Measurements from ENCODE around the gene ATG4A. TPM values are rescaled to one million over a fixed set of nuclear protein-coding genes. Genes with fewer than 3 reads are reported as not detected.

The ATG4A gene
- total RNA-seq, result 9.4 and 9.5 TPM in 2 replicates

GRCh38 chrX:108091264-108091877 is at the start of gene ATG4A, which contains the start of gene PSMD10:
ATG4A (plus strand) TSS chrX:108091778; CDS start chrX:108091827, 49 bp downstream.
PSMD10 (minus strand) TSS chrX:108091542; CDS start chrX:108091520, 22 bp downstream.

GRCh38 chrX:108044554-108045256 is 46.9 kb upstream of the ATG4A start, which contains the start of gene VSIG1:
VSIG1 (plus strand) TSS chrX:108045065; CDS start chrX:108045131, 66 bp downstream.

Other genes with a start within 250 kb of the ATG4A start
- not detected in 2 replicates for gene TEX13B, start 109.4 kb upstream of the ATG4A start, total RNA-seq
- 0.09 and 0.33 TPM in 2 replicates for gene VSIG1, start 46.7 kb upstream of the ATG4A start, total RNA-seq
- 46.8 and 66.8 TPM in 2 replicates for gene PSMD10, start 236 bp upstream of the ATG4A start, total RNA-seq